Type B pancreatic cell (in vitro differentiated cells): ENCODE data around the gene SLC25A23. TPM values are rescaled to one million over a fixed set of nuclear protein-coding genes. Genes with fewer than 3 reads are reported as not detected.
A peak's percentile ranks its signal among the peaks of the same experiment; 100 is the strongest.
"Not testable (repeated sequence)": the region's sequence is repeated elsewhere in the genome, so short reads cannot be mapped to it uniquely, and the experiment has no call there.

Experiments used
- DNase-seq: peaks from one replicate; pipeline ENCODE4 v3.0.0; 2021; ENCODE audit warnings: mixed read lengths; ENCODE audit not compliant: unreplicated experiment; ENCODE audit errors: extremely low spot score
- H3K27ac Mint-ChIP-seq: 2 replicates; pipeline ENCODE4 v1.8.0; 2021; ENCODE audit warnings: mild to moderate bottlenecking, mixed read lengths
- H3K27me3 Mint-ChIP-seq: 2 replicates; pipeline ENCODE4 v1.8.0; 2021; ENCODE audit warnings: mixed read lengths
- H3K36me3 Mint-ChIP-seq: 2 replicates; pipeline ENCODE4 v1.8.0; 2021; ENCODE audit warnings: mixed read lengths
- H3K4me1 Mint-ChIP-seq: one replicate; pipeline ENCODE4 v1.8.0; 2021; ENCODE audit warnings: mixed read lengths; ENCODE audit not compliant: unreplicated experiment
- H3K4me3 Mint-ChIP-seq: 2 replicates; pipeline ENCODE4 v1.8.0; 2021; ENCODE audit warnings: mild to moderate bottlenecking, mixed read lengths
- H3K9me3 Mint-ChIP-seq: 2 replicates; pipeline ENCODE4 v1.8.0; 2021; ENCODE audit warnings: mixed read lengths
- total RNA-seq: library from RNA; stranded (reverse); gene quantifications from 2 replicates; pipeline ENCODE4 v1.2.1, GENCODE V29; 2021; ENCODE audit warnings: low replicate concordance
- TF ChIP-seq, protein P1 (sequence below): fragments of 200-600 bp; sonication (generic); conservative IDR thresholded peaks from 2 replicates; pipeline ENCODE4 v1.5.0; 2021; ENCODE audit warnings: antibody characterized with exemption, mild to moderate bottlenecking

Gene SLC25A23
- total RNA-seq, 1 donor from 2014 or later: 67.5 TPM

DNA sequence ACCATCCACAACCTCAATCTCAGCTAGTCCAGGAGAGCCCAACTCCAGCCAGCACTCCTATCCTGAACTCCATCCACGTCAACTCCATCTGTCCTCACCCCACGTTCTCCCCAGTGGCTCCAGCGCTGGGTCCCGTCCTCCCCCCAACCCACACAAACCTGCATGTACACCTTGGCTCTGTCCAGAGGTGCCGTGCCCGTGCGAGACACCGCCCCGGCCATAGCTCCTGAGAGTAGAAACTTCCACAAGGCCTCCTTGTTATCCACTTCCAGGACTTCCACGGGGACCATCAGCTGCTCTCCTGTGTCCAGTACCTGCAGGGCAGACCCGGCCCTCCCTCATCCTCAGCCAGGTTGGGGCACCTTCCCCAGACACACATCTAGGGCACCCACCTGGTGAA, 27.7 kb downstream of the SLC25A23 start:
- H3K9me3 Mint-ChIP-seq: no peaks in the 10 kb centered on the region
- H3K4me1 Mint-ChIP-seq: no peaks in the 10 kb centered on the region
- DNase-seq: no peak
- no peak overlapping the region for H3K27ac Mint-ChIP-seq
- TF ChIP-seq, protein P1, sequence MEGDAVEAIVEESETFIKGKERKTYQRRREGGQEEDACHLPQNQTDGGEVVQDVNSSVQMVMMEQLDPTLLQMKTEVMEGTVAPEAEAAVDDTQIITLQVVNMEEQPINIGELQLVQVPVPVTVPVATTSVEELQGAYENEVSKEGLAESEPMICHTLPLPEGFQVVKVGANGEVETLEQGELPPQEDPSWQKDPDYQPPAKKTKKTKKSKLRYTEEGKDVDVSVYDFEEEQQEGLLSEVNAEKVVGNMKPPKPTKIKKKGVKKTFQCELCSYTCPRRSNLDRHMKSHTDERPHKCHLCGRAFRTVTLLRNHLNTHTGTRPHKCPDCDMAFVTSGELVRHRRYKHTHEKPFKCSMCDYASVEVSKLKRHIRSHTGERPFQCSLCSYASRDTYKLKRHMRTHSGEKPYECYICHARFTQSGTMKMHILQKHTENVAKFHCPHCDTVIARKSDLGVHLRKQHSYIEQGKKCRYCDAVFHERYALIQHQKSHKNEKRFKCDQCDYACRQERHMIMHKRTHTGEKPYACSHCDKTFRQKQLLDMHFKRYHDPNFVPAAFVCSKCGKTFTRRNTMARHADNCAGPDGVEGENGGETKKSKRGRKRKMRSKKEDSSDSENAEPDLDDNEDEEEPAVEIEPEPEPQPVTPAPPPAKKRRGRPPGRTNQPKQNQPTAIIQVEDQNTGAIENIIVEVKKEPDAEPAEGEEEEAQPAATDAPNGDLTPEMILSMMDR: no peak
- no peak overlapping the region for H3K4me3 Mint-ChIP-seq
- H3K36me3 Mint-ChIP-seq: no peaks in the 10 kb centered on the region
- peaks cover 20% of the 10 kb centered on the region for H3K27me3 Mint-ChIP-seq

DNA sequence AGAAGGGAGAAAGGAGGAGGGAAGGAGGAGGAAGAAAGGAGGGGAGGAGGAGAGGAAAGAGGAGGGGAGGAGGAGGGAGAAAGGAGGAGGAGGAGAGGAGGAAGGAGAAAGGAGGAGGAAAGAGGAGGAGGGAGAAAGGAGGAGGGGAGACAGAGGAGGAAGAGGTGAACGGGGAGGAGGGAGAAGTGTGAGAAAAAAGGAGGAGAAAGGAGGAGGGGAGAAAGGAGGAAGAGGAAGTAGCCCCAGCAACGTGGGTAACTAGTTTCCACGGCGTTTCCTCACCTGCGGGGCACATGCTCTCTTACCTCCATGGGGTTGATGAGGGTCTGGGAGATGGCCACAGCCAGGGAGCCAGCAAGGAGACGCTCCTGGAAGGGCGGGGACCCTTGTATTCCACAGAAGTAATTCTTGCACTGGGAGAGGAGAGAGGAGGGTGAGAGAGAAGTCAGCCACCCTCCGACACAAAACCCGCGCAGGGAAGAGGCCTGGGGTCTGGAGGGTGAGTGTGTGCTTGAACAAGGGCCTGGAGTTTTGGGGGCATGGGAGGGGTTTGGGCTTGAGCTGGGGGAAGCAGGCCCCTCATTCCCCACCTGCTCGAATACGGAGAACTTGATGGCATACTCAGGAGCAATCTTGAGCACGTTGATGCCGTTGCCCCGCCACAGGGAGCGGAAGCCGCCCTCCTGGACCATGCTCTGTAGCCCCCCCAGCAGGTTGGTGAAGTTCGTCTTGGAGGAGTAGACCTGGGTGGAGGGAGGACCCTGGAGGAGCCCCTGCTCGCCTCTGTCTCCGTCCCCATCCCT, 30.0 kb downstream of the SLC25A23 start:
- H3K4me1 Mint-ChIP-seq: peaks cover 4% of the 10 kb centered on the region
- TF ChIP-seq, protein P1: no peak
- H3K27ac Mint-ChIP-seq: no peak overlapping the region
- no peaks in the 10 kb centered on the region for H3K9me3 Mint-ChIP-seq
- peaks cover 23% of the 10 kb centered on the region for H3K27me3 Mint-ChIP-seq
- H3K36me3 Mint-ChIP-seq: peaks cover 4% of the 10 kb centered on the region
- no peak overlapping the region for H3K4me3 Mint-ChIP-seq
- no peak for DNase-seq

DNA sequence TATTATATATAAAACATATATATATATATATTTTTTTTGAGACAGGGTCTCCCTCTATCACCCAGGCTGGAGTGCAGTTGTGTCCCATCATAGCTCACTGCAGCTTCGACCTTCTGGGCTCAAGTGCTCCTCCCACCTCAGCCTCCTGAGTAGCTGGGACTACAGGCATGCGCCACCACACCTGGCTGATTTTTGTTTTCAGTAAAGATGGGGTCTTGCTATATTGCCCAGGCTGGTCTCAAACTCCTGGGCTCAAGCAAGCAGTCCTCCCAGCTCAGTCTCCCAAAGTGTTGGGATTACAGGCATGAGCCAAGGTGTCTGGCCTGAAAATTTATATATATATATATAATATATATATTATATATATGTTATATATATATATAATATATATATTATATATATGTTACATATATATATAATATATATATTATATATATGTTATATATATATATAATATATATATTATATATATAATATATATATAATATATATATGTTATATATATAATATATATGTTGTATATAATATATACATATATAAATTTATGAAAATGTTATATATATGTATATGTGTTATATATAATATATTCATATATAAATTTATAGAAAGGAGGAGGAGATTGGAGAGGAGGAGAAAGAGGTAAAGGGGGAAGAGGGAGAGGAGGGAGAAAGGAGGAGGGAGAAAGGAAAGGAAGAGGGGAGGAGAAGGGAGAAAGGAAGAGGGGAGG, 30.7 kb downstream of the SLC25A23 start:
- H3K27ac Mint-ChIP-seq, H3K36me3 Mint-ChIP-seq, H3K4me1 Mint-ChIP-seq, H3K9me3 Mint-ChIP-seq, H3K4me3 Mint-ChIP-seq, DNase-seq: not testable (repeated sequence)
- peaks cover 23% of the 10 kb centered on the region for H3K27me3 Mint-ChIP-seq

DNA sequence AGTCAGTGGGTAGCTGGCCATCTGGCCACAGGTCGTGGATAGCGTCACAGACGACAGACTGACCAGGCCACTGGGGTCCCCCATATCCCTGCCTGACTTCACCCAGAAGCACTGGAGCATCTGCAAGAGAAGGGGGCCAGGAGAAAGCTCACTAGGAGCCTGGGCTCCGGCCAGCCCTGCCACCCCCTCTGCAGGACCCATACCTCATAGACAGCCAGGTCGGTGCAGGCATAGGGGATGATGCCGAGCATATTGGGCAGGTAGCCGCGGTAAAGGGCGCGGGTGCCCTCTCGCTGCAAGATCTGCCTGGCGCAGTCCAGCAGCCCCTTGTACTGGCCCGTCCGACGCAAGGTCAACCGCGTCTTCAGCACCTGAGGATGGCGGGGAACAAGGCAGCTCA, 32.5 kb downstream of the SLC25A23 start:
- H3K9me3 Mint-ChIP-seq: no peaks in the 10 kb centered on the region
- DNase-seq: no peak
- no peak overlapping the region for H3K27ac Mint-ChIP-seq
- H3K4me3 Mint-ChIP-seq: no peak overlapping the region
- TF ChIP-seq, protein P1: no peak
- H3K27me3 Mint-ChIP-seq: peaks cover 23% of the 10 kb centered on the region
- H3K4me1 Mint-ChIP-seq: peaks cover 18% of the 10 kb centered on the region
- H3K36me3 Mint-ChIP-seq: peaks cover 4% of the 10 kb centered on the region

DNA sequence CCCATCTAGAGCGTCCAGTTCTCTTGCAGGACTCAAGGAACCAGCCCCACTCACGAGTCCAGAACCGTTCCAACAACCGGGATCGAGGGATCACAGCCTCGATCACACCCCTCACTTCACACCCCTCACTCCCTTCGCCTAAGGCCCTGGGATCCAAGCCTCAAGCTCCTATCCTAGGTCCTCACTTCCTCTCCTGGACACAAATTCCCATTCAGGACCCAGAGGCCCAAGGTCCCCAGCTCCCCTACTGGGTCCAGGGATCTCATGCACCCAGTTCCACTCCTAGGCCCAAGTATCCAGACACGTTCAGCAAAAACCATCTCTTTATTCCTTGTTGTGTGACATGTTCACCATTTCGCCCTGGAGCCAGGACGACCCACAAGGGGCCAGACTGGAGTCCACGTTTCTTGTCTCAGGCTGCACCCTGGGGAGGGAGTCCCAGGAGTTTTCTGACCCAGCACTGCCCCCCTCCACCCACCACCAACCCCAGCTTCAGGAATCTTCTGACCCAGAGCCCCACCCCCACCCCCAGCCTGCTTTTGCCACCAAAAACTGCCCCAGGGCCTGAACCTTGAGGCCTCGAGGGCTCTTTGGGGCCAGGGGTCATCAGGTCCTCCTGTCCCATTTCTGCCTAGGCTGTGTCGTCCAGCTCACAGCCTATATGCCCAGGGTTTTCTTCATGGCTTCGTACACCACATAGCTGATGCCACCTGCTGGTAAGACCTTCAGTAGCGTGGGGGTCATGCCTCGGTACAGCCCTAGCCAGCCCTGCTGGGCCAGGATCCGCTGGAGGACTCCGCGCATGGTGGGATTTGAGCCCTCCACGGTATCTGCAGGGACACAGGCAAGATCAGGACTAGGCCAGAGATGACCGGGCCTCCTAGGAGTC, 33.6 kb downstream of the SLC25A23 start:
- peak overlapping the region; percentile 83 for H3K27ac Mint-ChIP-seq
- peaks cover 16% of the 10 kb centered on the region for H3K27me3 Mint-ChIP-seq
- H3K36me3 Mint-ChIP-seq: peaks cover 4% of the 10 kb centered on the region
- no peak for DNase-seq
- TF ChIP-seq, protein P1: peak; percentile 24
- peak overlapping the region; percentile 84 for H3K4me3 Mint-ChIP-seq
- H3K4me1 Mint-ChIP-seq: peaks cover 21% of the 10 kb centered on the region
- no peaks in the 10 kb centered on the region for H3K9me3 Mint-ChIP-seq
